SK-N-MC (cell line): ENCODE measurements around the gene BTLA.

ENCODE experiments used
- EZH2 ChIP-seq: fragments of 200-600 bp; sonication (generic); IDR thresholded peaks from one replicate; pipeline ENCODE4 v1.6.1; 2017; ENCODE audit warnings: antibody characterized with exemption
- FOXP2 ChIP-seq: optimal IDR thresholded peaks from 2 replicates; pipeline ENCODE3; 2011; ENCODE audit warnings: mild to moderate bottlenecking, moderate library complexity; ENCODE audit not compliant: insufficient read depth; ENCODE audit errors: extremely low read length, control extremely low read depth
- POLR2AphosphoS5 ChIP-seq: IDR thresholded peaks from 2 replicates; pipeline ENCODE4 v1.6.1; 2012; ENCODE audit warnings: mild to moderate bottlenecking, low read depth, low read length, borderline replicate concordance

- TF ChIP-seq EZH2 (no peak), POLR2AphosphoS5 (no peak), FOXP2 (no peak)
These were observed 31.3 kb upstream of the BTLA start for GRCh38 chr3:112530573-112530972.
